ENCODE data around the gene RFK. TPM values are rescaled to one million over a fixed set of nuclear protein-coding genes. Genes with fewer than 3 reads are reported as not detected.
"Not testable (repeated sequence)": the region's sequence is repeated elsewhere in the genome, so short reads cannot be mapped to it uniquely, and the experiment has no call there.

The RFK gene
- total RNA-seq, 4 donors from 2014 or later = 27.5 to 92.0 (median 57.5) TPM

DNA sequence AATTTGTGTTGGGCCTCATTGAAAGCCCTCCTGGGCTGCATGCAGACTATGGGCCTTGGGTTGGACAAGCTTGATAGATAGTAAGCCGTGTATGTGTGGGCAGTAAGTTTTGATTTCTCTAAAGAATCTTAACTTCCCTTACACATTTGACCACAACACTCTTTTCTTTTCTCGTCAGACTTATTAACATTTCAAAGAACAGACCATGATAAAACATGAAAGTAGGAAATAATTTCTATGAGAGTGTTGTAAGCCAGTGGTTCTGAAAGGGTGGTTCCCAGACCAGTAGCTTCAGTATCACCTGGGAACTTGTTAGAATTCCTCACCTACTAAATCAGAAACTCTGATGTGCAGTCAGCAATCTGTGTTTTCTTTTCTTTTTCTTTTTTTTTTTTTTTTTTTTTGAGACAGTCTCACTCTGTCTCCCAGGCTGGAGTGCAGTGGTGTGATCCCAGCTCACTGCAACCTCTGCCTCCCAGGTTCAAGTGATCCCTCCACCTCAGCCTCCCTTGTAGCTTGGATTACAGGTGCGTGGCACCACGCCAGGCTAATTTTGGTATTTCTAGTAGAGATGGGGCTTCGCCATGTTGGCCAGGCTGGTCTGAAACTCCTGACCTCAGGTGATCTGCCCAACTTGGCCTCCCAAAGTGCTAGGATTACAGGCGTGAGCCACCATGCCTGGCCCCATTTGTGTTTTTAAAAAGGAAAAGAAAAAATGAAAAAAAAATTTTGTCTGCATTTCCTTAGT lies 44.8 kb upstream of the RFK start:
- in situ Hi-C loops (cut with MboI; ENCODE audit: low pct_ligation_motif_present in 1 of 4, low pct_unique_long_range_greater_than_20kb in 1 of 4, low sequenced_read_pairs in 3 of 4) = loop anchor here in 3 of 4 donors (25.0 kb wide), 2 partner anchors 273 to 573 kb away; partner anchors contain the start of gene FOXB2 (in 2 of the 3)
- 79 to 90% methylated on average over 3 to 6 of the region's 6 CpGs for WGBS, 2 donors (ENCODE audit: low coverage in 1 of 2)
- H3K4me3 ChIP-seq = no peak overlapping the region
- no peaks in the 10 kb centered on the region for H3K9me3 ChIP-seq
- TF ChIP-seq, protein P1, sequence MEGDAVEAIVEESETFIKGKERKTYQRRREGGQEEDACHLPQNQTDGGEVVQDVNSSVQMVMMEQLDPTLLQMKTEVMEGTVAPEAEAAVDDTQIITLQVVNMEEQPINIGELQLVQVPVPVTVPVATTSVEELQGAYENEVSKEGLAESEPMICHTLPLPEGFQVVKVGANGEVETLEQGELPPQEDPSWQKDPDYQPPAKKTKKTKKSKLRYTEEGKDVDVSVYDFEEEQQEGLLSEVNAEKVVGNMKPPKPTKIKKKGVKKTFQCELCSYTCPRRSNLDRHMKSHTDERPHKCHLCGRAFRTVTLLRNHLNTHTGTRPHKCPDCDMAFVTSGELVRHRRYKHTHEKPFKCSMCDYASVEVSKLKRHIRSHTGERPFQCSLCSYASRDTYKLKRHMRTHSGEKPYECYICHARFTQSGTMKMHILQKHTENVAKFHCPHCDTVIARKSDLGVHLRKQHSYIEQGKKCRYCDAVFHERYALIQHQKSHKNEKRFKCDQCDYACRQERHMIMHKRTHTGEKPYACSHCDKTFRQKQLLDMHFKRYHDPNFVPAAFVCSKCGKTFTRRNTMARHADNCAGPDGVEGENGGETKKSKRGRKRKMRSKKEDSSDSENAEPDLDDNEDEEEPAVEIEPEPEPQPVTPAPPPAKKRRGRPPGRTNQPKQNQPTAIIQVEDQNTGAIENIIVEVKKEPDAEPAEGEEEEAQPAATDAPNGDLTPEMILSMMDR (IDR thresholded peaks at IDR 0.05) = no peak
- TF ChIP-seq EP300 (IDR thresholded peaks at IDR 0.05; ENCODE audit: low read depth) (no peak), POLR2AphosphoS5 (IDR thresholded peaks at IDR 0.05) (no peak), POLR2A (IDR thresholded peaks at IDR 0.05) (no peak)
- no peak overlapping the region for H3K27ac ChIP-seq
- H3K27me3 ChIP-seq = no peaks in the 10 kb centered on the region
- H3K4me1 ChIP-seq = no peaks in the 10 kb centered on the region
- DNase-seq = no peak
- no peaks in the 10 kb centered on the region for H3K36me3 ChIP-seq
- intact Hi-C loops (cut with DNase I; ENCODE audit: low total_unique reads) = no loop called here

DNA sequence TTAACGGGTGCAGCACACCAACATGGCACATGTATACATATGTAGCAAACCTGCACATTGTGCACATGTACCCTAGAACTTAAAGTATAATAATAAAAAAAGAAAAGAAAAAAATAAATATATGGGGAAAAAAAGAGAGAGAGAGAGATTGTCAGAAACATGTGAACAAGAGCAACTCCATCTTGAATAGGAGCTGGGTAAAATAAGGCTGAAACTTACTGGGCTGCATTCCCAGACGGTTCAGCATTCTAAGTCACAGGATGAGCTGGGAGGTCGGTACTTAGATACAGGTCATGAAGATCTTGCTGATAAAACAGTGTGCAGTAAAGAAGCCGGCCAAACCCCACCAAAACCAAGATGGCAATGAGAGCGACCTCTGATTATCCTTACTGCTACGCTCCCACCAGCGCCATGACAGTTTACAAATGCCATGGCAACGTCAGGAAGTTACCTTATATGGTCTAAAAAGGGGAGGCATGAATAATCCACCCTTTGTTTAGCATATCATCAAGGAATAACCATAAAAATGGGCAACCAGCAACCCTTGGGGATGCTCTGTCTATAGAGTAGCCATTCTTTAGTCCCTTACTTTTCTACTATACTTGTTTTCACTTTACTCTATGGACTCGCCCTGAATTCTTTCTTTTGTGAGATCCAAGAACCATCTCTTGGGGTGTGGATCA lies 42.9 kb upstream of the RFK start:
- in situ Hi-C loops (cut with MboI; ENCODE audit: low pct_ligation_motif_present in 1 of 4, low pct_unique_long_range_greater_than_20kb in 1 of 4, low sequenced_read_pairs in 3 of 4) = loop anchor here in 3 of 4 donors (25.0 kb wide), 2 partner anchors 275 to 575 kb away; partner anchors contain the start of gene FOXB2 (in 2 of the 3)
- H3K27ac ChIP-seq; intact Hi-C loops (cut with DNase I; ENCODE audit: low total_unique reads); H3K36me3 ChIP-seq; H3K4me3 ChIP-seq; DNase-seq; H3K9me3 ChIP-seq; H3K4me1 ChIP-seq; H3K27me3 ChIP-seq: not testable (repeated sequence)
- 92 to 94% methylated on average over 3 to 9 of the region's 9 CpGs for WGBS, 2 donors (ENCODE audit: low coverage in 1 of 2)

DNA sequence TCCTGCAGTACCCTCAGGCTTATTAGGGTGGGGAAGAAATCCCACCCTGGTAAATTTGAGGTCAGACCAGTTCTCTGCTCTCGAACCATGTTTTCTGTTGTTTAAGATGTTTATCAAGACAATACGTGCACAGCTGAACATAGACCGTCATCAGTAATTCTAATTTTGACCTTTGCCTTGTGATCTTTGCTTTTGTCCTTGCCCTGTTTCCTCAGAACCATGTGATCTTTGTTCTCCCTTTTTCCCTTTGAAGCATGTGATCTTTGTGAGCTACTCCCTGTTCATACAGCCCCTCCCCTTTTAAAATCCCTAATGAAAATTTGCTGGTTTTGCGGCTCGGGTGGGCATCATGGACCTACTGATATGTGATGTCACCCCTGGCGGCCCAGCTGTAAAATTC lies 40.7 kb upstream of the RFK start:
- intact Hi-C loops (cut with DNase I; ENCODE audit: low total_unique reads) (loop anchor here (5.0 kb wide), 1 partner anchor 708 kb away; no protein-coding TSS in a partner anchor), in situ Hi-C loops (cut with MboI; ENCODE audit: low pct_ligation_motif_present in 1 of 4, low pct_unique_long_range_greater_than_20kb in 1 of 4, low sequenced_read_pairs in 3 of 4) (loop anchor here in 3 of 4 donors (25.0 kb wide), 2 partner anchors 277 to 577 kb away; partner anchors contain the start of gene FOXB2 (in 2 of the 3))
- H3K9me3 ChIP-seq, H3K27me3 ChIP-seq, H3K4me1 ChIP-seq, H3K27ac ChIP-seq, DNase-seq, H3K4me3 ChIP-seq, H3K36me3 ChIP-seq: not testable (repeated sequence)
- WGBS, 2 donors (ENCODE audit: low coverage in 1 of 2) = 74 to 80% methylated on average over 3 to 6 of the region's 6 CpGs

DNA sequence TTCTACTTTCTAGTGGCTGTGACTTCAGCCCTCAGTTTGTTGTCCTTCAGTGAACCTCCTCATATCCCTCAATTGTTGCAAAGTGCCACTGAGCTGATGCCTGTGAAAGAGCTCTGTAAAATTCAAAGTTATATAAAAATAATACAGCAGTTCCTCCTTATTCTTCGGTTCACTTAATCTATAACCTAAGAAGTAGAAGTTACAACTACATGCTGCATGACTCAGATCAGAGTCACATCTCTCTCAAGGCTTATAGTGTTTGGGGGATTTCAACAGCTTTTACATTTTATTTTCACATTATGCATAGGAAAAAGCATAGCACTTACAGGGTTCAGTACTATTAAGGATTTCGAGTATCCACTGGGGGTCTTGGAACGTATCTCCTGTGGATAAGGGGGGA lies 39.6 kb upstream of the RFK start:
- no peaks in the 10 kb centered on the region for H3K36me3 ChIP-seq
- no peak overlapping the region for H3K27ac ChIP-seq
- H3K4me3 ChIP-seq = no peak overlapping the region
- 68 to 71% methylated on average over 3 of the region's 3 CpGs for WGBS, 2 donors (ENCODE audit: low coverage in 1 of 2)
- TF ChIP-seq, protein P1 (IDR thresholded peaks at IDR 0.05) = no peak
- TF ChIP-seq POLR2A (IDR thresholded peaks at IDR 0.05) (no peak), POLR2AphosphoS5 (IDR thresholded peaks at IDR 0.05) (no peak), EP300 (IDR thresholded peaks at IDR 0.05; ENCODE audit: low read depth) (no peak)
- intact Hi-C loops (cut with DNase I; ENCODE audit: low total_unique reads) = loop anchor here (5.0 kb wide), 1 partner anchor 707 kb away; no protein-coding TSS in a partner anchor
- no peaks in the 10 kb centered on the region for H3K4me1 ChIP-seq
- in situ Hi-C loops (cut with MboI; ENCODE audit: low pct_ligation_motif_present in 1 of 4, low pct_unique_long_range_greater_than_20kb in 1 of 4, low sequenced_read_pairs in 3 of 4) = loop anchor here in 3 of 4 donors (25.0 kb wide), 2 partner anchors 278 to 578 kb away; partner anchors contain the start of gene FOXB2 (in 2 of the 3)
- no peaks in the 10 kb centered on the region for H3K27me3 ChIP-seq
- H3K9me3 ChIP-seq = no peaks in the 10 kb centered on the region
- no peak for DNase-seq

DNA sequence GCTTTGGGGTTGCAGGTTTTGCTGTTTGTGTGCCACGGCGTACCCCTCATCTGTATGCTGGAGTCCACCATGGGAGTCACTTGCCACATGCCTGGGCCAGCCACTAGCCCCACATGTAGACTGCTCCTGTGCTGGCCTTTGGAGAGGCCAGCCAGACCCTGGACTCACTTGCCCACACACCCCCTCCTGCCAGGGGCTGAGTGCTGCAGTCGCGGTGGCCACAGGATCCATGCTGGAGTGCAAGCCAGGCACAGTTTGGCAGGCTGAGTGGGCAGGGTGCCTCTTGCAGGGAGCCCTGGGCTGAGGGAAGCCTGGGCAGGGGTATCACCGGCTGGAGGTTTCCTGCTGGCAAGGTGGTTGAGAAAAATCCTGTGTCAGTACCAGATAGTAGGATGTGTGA lies 39.2 kb upstream of the RFK start:
- no peak for DNase-seq
- Histone ChIP-seq H3K36me3 (no peaks in the 10 kb centered on the region), H3K9me3 (no peaks in the 10 kb centered on the region), H3K4me3 (no peak overlapping the region), H3K4me1 (no peaks in the 10 kb centered on the region), H3K27me3 (no peaks in the 10 kb centered on the region), H3K27ac (no peak overlapping the region)
- no peak for TF ChIP-seq EP300 (IDR thresholded peaks at IDR 0.05; ENCODE audit: low read depth)
- TF ChIP-seq, protein P1 (IDR thresholded peaks at IDR 0.05) = no peak
- TF ChIP-seq POLR2AphosphoS5 (IDR thresholded peaks at IDR 0.05) = no peak
- TF ChIP-seq POLR2A (IDR thresholded peaks at IDR 0.05) = no peak
- 40 to 90% methylated on average over 1 to 3 of the region's 5 CpGs for WGBS, 2 donors (ENCODE audit: low coverage in 1 of 2)
- intact Hi-C loops (cut with DNase I; ENCODE audit: low total_unique reads) (loop anchor here (5.0 kb wide), 1 partner anchor 706 kb away; no protein-coding TSS in a partner anchor), in situ Hi-C loops (cut with MboI; ENCODE audit: low pct_ligation_motif_present in 1 of 4, low pct_unique_long_range_greater_than_20kb in 1 of 4, low sequenced_read_pairs in 3 of 4) (loop anchor here in 3 of 4 donors (25.0 kb wide), 2 partner anchors 279 to 579 kb away; partner anchors contain the start of gene FOXB2 (in 2 of the 3))

All from transverse colon (tissue), 4 donors.